Measurements from ENCODE around the gene ZGRF1. TPM values are rescaled to one million over a fixed set of nuclear protein-coding genes. Genes with fewer than 3 reads are reported as not detected.
A peak's percentile ranks its signal among the peaks of the same experiment; 100 is the strongest.
"Not testable (repeated sequence)": the region's sequence is repeated elsewhere in the genome, so short reads cannot be mapped to it uniquely, and the experiment has no call there.

Gene ZGRF1
- total RNA-seq, 4 donors from 2014 or later = 0.55 to 2.9 (median 1.8) TPM

DNA sequence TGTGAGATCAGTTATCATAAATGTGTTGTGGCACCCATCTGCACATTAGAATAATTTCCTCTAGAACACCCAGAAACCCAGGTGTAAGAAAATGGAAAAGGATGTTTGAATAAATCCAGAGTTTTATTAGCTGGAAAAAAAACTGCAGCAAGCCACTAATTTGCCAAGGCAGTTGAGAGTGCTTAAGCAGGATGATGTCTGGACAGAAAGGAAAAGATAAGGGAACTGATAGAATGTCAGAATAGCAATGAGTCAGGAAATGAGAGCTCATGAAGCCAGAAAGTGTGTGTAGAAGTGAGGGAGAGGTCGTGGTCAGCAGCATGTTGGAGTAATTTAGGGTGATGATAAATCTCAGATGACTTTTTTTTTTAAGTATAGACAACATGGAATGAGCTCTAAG lies 105.6 kb downstream of the ZGRF1 start:
- in situ Hi-C loops (cut with MboI; ENCODE audit: low sequenced_read_pairs in 4 of 4) = no loop called here
- no peaks in the 10 kb centered on the region for H3K4me1 ChIP-seq
- DNase-seq (no peak), ATAC-seq (no peak)
- no peaks in the 10 kb centered on the region for H3K36me3 ChIP-seq
- no peak overlapping the region for H3K4me3 ChIP-seq
- H3K27me3 ChIP-seq = peaks cover 0 to under 1% (median 0%) of the 10 kb centered on the region in 3 donors
- H3K9me3 ChIP-seq = no peaks in the 10 kb centered on the region
- intact Hi-C loops (cut with DNase I; ENCODE audit: low total_unique reads) = no loop called here
- TF ChIP-seq POLR2A (IDR thresholded peaks at IDR 0.05) = no peak
- TF ChIP-seq, protein P1, sequence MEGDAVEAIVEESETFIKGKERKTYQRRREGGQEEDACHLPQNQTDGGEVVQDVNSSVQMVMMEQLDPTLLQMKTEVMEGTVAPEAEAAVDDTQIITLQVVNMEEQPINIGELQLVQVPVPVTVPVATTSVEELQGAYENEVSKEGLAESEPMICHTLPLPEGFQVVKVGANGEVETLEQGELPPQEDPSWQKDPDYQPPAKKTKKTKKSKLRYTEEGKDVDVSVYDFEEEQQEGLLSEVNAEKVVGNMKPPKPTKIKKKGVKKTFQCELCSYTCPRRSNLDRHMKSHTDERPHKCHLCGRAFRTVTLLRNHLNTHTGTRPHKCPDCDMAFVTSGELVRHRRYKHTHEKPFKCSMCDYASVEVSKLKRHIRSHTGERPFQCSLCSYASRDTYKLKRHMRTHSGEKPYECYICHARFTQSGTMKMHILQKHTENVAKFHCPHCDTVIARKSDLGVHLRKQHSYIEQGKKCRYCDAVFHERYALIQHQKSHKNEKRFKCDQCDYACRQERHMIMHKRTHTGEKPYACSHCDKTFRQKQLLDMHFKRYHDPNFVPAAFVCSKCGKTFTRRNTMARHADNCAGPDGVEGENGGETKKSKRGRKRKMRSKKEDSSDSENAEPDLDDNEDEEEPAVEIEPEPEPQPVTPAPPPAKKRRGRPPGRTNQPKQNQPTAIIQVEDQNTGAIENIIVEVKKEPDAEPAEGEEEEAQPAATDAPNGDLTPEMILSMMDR (IDR thresholded peaks at IDR 0.05 in 4 of 5, conservative IDR thresholded peaks at IDR 0.05 in 1 of 5) = no peak
- H3K27ac ChIP-seq = no peak overlapping the region

- Histone ChIP-seq H3K36me3 (no peaks in the 10 kb centered on the region), H3K4me1 (peaks cover 15% of the 10 kb centered on the region in 2 donors), H3K9me3 (no peaks in the 10 kb centered on the region), H3K4me3 (no peak overlapping the region), H3K27ac (no peak overlapping the region), H3K27me3 (peaks cover 33 to 44% (median 41%) of the 10 kb centered on the region in 3 donors)
- ATAC-seq (no peak), DNase-seq (no peak)
- intact Hi-C loops (cut with DNase I; ENCODE audit: low total_unique reads) (no loop called here), in situ Hi-C loops (cut with MboI; ENCODE audit: low sequenced_read_pairs in 4 of 4) (loop anchor here in 3 of 4 donors (10.0 kb wide), 2 partner anchors 191 to 201 kb away; no protein-coding TSS in a partner anchor)
- TF ChIP-seq POLR2A (IDR thresholded peaks at IDR 0.05) = no peak
- TF ChIP-seq, protein P1 (IDR thresholded peaks at IDR 0.05 in 4 of 5, conservative IDR thresholded peaks at IDR 0.05 in 1 of 5) = no peak
These were observed 110.6 kb downstream of the ZGRF1 start for GRCh38 chr4:112526061-112526460.

GRCh38 chr4:112523764-112524505 lies 112.8 kb downstream of the ZGRF1 start:
- Histone ChIP-seq H3K4me3 (peak overlapping the region; percentile 8 to 40 (median 36)), H3K4me1 (peaks cover 15% of the 10 kb centered on the region in 2 donors), H3K27me3 (peaks cover 54 to 65% (median 62%) of the 10 kb centered on the region in 3 donors), H3K9me3 (no peaks in the 10 kb centered on the region), H3K36me3 (no peaks in the 10 kb centered on the region), H3K27ac (no peak overlapping the region)
- in situ Hi-C loops (cut with MboI; ENCODE audit: low sequenced_read_pairs in 4 of 4) (loop anchor here in 3 of 4 donors (10.0 kb wide), 2 partner anchors 189 to 199 kb away; no protein-coding TSS in a partner anchor), intact Hi-C loops (cut with DNase I; ENCODE audit: low total_unique reads) (loop anchor here (1.0 kb wide), 1 partner anchor 196 kb away; no protein-coding TSS in a partner anchor)
- TF ChIP-seq, protein P1 (IDR thresholded peaks at IDR 0.05 in 4 of 5, conservative IDR thresholded peaks at IDR 0.05 in 1 of 5) = peak; percentile 41 to 83 (median 67)
- TF ChIP-seq POLR2A (IDR thresholded peaks at IDR 0.05) = no peak
- peak; percentile 47 to 58 for ATAC-seq
- DNase-seq = no peak

- DNase-seq (no peak), ATAC-seq (no peak)
- TF ChIP-seq, protein P1 (IDR thresholded peaks at IDR 0.05 in 4 of 5, conservative IDR thresholded peaks at IDR 0.05 in 1 of 5) = no peak
- no peak for TF ChIP-seq POLR2A (IDR thresholded peaks at IDR 0.05)
- Histone ChIP-seq H3K27me3 (peaks cover 62 to 73% (median 70%) of the 10 kb centered on the region in 3 donors), H3K27ac (no peak overlapping the region), H3K9me3 (no peaks in the 10 kb centered on the region), H3K36me3 (no peaks in the 10 kb centered on the region), H3K4me3 (peak overlapping the region; percentile 8 to 40 (median 36)), H3K4me1 (peaks cover 15% of the 10 kb centered on the region in 2 donors)
- in situ Hi-C loops (cut with MboI; ENCODE audit: low sequenced_read_pairs in 4 of 4) = loop anchor here in 3 of 4 donors (10.0 kb wide), 2 partner anchors 188 to 198 kb away; no protein-coding TSS in a partner anchor
- intact Hi-C loops (cut with DNase I; ENCODE audit: low total_unique reads) = no loop called here
These were observed 113.5 kb downstream of the ZGRF1 start for GRCh38 chr4:112523008-112523721.

- H3K27me3 ChIP-seq = peaks cover 69 to 80% (median 77%) of the 10 kb centered on the region in 3 donors
- H3K36me3 ChIP-seq; H3K9me3 ChIP-seq; H3K4me3 ChIP-seq; H3K27ac ChIP-seq; intact Hi-C loops (cut with DNase I; ENCODE audit: low total_unique reads); DNase-seq; ATAC-seq: not testable (repeated sequence)
- in situ Hi-C loops (cut with MboI; ENCODE audit: low sequenced_read_pairs in 4 of 4) = loop anchor here in 3 of 4 donors (10.0 kb wide), 2 partner anchors 188 to 198 kb away; no protein-coding TSS in a partner anchor
- H3K4me1 ChIP-seq = peaks cover 15 to 21% of the 10 kb centered on the region in 2 donors
These were observed 114.3 kb downstream of the ZGRF1 start for GRCh38 chr4:112522431-112522830.
